ENCODE results near the gene PAN2. TPM values are rescaled to one million over a fixed set of nuclear protein-coding genes. Genes with fewer than 3 reads are reported as not detected.

PAN2 gene
- 10 to 100 TPM; 10.2 to 35.9 (median 14.9) TPM for total RNA-seq

- H3K36me3 ChIP-seq, result no peaks in the 10 kb centered on the region
- H3K27ac ChIP-seq, result peak within 1 kb of the TSS; percentile 88 to 96 (median 96)
- H3K4me1 ChIP-seq, result peaks cover 7 to 28% (median 15%) of the 10 kb centered on the region in 3 donors
- TF ChIP-seq, protein P1, sequence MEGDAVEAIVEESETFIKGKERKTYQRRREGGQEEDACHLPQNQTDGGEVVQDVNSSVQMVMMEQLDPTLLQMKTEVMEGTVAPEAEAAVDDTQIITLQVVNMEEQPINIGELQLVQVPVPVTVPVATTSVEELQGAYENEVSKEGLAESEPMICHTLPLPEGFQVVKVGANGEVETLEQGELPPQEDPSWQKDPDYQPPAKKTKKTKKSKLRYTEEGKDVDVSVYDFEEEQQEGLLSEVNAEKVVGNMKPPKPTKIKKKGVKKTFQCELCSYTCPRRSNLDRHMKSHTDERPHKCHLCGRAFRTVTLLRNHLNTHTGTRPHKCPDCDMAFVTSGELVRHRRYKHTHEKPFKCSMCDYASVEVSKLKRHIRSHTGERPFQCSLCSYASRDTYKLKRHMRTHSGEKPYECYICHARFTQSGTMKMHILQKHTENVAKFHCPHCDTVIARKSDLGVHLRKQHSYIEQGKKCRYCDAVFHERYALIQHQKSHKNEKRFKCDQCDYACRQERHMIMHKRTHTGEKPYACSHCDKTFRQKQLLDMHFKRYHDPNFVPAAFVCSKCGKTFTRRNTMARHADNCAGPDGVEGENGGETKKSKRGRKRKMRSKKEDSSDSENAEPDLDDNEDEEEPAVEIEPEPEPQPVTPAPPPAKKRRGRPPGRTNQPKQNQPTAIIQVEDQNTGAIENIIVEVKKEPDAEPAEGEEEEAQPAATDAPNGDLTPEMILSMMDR (IDR thresholded peaks at IDR 0.05), result peak; percentile 46 to 71 (median 59)
- TF ChIP-seq POLR2A (IDR thresholded peaks at IDR 0.05), result peak in 3 of 4 donors; percentile 23 to 78 (median 39)
- peak; percentile 86 for DNase-seq
- 0 to 1% methylated on average over 34 to 44 of the region's 45 CpGs for WGBS, 2 donors
- H3K4me3 ChIP-seq, result peak within 1 kb of the TSS; percentile 41 to 82 (median 66)
- intact Hi-C loops (cut with DNase I), result no loop called here
- no peaks in the 10 kb centered on the region for H3K9me3 ChIP-seq
- H3K27me3 ChIP-seq, result no peaks in the 10 kb centered on the region
Measured at GRCh38 chr12:56333679-56334489, at the start of gene PAN2. TSS of gene PAN2 (minus strand) at chr12:56334000. CDS start at chr12:56333094, 906 bp downstream.

DNA sequence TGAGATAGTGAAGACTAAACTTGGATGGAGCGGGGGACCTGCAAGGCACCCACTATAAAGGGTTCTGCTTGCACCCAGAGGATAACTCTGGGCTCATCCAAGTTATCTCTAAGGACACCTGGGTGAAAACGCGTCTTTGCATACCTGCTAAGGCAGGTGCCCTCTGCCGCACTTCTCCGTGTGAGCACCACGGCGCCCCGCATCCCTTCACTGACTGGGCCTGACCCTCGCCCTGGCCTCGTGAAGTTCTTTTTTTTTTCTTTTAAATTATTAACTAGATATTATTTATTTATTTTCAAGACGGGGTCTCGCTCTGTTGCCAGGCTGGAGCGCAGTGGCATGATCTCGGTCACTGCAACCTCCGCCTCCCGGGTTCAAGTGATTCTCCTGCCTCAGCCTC is 48.8 kb upstream of the PAN2 start:
- no peaks in the 10 kb centered on the region for H3K27me3 ChIP-seq

GRCh38 chr12:56377989-56378316 is 44.2 kb upstream of the PAN2 start:
- Histone ChIP-seq H3K9me3 (no peaks in the 10 kb centered on the region), H3K36me3 (no peaks in the 10 kb centered on the region), H3K27ac (no peak overlapping the region), H3K4me3 (no peak overlapping the region), H3K4me1 (no peaks in the 10 kb centered on the region), H3K27me3 (no peaks in the 10 kb centered on the region)
- no peak for DNase-seq
- WGBS, 2 donors, result 14 to 30% methylated on average over 1 of the region's 1 CpG
- TF ChIP-seq, protein P1 (IDR thresholded peaks at IDR 0.05), result no peak
- TF ChIP-seq POLR2A (IDR thresholded peaks at IDR 0.05), result no peak
- intact Hi-C loops (cut with DNase I), result no loop called here

More for the DNA sequence above, 48.8 kb upstream of the PAN2 start:
- Histone ChIP-seq H3K4me3 (no peak overlapping the region), H3K36me3 (no peaks in the 10 kb centered on the region), H3K4me1 (no peaks in the 10 kb centered on the region), H3K9me3 (no peaks in the 10 kb centered on the region), H3K27ac (no peak overlapping the region)
- TF ChIP-seq, protein P1 (IDR thresholded peaks at IDR 0.05), result no peak
- no peak for TF ChIP-seq POLR2A (IDR thresholded peaks at IDR 0.05)
- intact Hi-C loops (cut with DNase I), result no loop called here
- WGBS, 2 donors, result 92% methylated on average over 15 to 16 of the region's 16 CpGs
- DNase-seq, result no peak

DNA sequence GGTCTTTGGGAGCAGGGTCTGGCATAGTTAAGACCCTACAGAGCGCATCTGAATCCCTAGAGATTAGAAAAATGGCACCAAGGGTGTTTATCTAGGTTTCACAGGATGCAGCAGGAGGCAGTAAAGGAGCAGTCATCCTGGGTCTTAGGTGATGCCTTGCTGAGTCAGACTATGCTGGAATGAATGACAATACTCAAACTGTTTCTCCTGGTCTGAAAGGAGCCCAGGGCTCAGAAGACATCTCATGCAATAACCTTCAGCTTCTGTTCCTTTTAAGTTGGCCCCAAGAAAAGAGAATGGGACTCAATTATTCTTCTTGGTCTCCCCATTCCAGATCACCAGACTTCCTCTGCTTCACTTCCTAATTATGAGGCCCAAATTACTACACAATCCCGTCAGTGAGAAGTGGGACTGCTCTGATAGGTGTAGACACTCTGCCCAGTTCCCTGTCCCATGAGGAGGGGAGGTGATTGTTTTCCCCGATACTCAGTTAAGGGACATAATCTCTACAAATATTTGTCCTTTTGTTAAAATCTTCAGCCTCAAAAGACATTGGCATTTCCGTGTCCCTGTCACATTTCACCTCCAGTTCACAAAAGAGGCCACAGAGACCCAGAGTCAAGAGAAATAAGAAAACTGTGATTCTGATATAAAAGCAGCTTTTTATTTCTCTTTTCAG is 43.6 kb upstream of the PAN2 start:
- WGBS, 2 donors, result 72 to 82% methylated on average over 4 of the region's 4 CpGs
- no peaks in the 10 kb centered on the region for H3K4me1 ChIP-seq
- intact Hi-C loops (cut with DNase I), result no loop called here
- H3K9me3 ChIP-seq, result no peaks in the 10 kb centered on the region
- no peaks in the 10 kb centered on the region for H3K27me3 ChIP-seq
- no peak overlapping the region for H3K4me3 ChIP-seq
- H3K27ac ChIP-seq, result no peak overlapping the region
- no peak for DNase-seq
- no peaks in the 10 kb centered on the region for H3K36me3 ChIP-seq
- TF ChIP-seq POLR2A (IDR thresholded peaks at IDR 0.05), result no peak
- TF ChIP-seq, protein P1 (IDR thresholded peaks at IDR 0.05), result peak in 1 of 6 experiments; percentile 14
